GM12892 (cell line): ENCODE results near the gene MRPL28.

Experiments used
- POLR2A ChIP-seq: IDR thresholded peaks from 2 replicates; pipeline ENCODE4 v1.6.1; 2011; ENCODE audit warnings: low read depth, low read length, control low read depth
- POLR2AphosphoS5 ChIP-seq: IDR thresholded peaks from 2 replicates; pipeline ENCODE4 v1.6.1; 2011; ENCODE audit warnings: low read depth, low read length, control low read depth
- TAF1 ChIP-seq: IDR thresholded peaks from 2 replicates; pipeline ENCODE4 v1.6.1; 2011; ENCODE audit warnings: low read depth, mild to moderate bottlenecking, control low read depth, low read length, borderline replicate concordance

DNA sequence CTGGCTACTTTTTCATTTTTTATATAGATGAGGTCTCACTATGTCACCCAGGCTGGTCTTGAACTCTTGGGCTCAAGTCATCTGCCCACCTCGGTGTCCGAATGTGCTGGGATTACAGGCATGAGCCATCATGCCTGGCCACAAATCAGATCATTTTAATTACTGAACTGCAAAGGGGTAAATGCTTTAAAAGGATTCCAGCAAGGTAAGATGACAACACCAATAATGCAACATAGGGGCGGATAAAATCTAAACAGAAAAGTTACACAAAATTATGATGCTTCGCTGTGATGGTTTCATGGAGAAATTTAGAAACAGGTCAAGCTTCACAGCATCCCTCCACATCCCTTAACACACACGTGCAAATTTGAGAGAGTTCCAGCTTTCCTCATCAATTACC lies 50.1 kb downstream of the MRPL28 start:
- TF ChIP-seq POLR2AphosphoS5 (no peak), TAF1 (no peak), POLR2A (no peak)
